Skin of body (tissue), 2 donors: ENCODE results near the gene BTBD9. TPM values are rescaled to one million over a fixed set of nuclear protein-coding genes. Genes with fewer than 3 reads are reported as not detected.

ENCODE experiments used
- DNase-seq: peaks from one replicate; lab custom pipeline; 2025; lab: John Stamatoyannopoulos, UW
- total RNA-seq: library from RNA; depleted of rRNA; stranded (reverse); fragments of >200 nt; gene quantifications from one replicate; pipeline ENCODE4 v1.2.3, GENCODE V29; 2014

The BTBD9 gene
- total RNA-seq, 1 donor from 2014 or later, result 15.0 TPM

DNA sequence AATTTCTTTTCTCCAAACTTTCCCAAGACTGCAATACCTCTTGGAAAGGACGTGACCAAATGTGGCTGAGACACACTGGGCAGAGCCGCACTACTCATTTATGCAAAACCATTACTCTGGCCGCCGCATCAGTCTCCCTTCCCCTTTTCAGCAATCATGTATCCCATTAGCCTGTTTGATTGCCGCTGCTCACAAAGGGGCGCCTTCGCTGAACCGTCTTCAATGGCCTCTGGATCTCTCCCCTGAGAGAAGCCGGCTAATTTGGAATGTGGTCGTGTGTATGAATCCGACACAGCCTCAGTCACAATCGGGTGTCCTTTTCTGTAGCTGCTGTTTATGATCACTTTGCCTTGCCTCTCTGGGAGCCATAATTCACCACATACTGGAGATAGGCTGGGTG, 459.1 kb downstream of the BTBD9 start:
- no peak for DNase-seq

- no peak for DNase-seq
Measured at GRCh38 chr6:38179794-38180430, 459.8 kb downstream of the BTBD9 start.

DNA sequence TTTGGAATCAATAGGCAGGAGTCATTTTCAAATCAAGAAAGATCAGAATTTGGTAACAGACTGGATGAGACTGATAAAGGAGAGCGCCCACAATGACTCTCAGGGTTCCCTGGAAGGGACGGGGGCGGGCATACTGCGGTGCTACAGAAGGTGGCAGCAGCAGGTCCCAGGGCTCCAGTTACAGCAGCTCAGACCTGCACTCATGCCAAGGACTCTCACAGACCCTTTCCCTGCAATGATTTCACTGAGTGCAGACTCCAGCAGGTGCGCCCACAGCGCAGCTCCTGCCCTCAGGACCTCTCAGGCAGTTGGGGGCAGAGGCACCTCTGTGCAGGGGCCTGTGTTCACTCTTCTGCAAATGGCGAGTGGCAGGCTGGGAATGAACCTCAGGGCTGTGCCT, 460.4 kb downstream of the BTBD9 start:
- DNase-seq, result no peak

DNA sequence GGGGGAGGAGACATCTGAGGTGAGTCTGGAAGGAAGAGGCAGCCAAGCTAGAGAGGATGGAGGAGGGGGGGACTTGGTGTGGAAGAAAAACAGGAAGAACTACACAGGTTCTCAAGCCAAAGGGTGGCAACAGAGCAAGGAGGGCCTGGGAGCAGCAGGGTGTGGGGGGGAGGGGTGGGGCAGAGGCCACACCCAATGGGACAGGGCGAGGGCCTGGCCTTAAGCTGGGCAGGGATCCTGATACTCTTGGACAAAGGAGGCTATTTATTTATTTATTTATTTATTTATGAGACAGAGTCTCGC, 461.2 kb downstream of the BTBD9 start:
- DNase-seq, result no peak

DNA sequence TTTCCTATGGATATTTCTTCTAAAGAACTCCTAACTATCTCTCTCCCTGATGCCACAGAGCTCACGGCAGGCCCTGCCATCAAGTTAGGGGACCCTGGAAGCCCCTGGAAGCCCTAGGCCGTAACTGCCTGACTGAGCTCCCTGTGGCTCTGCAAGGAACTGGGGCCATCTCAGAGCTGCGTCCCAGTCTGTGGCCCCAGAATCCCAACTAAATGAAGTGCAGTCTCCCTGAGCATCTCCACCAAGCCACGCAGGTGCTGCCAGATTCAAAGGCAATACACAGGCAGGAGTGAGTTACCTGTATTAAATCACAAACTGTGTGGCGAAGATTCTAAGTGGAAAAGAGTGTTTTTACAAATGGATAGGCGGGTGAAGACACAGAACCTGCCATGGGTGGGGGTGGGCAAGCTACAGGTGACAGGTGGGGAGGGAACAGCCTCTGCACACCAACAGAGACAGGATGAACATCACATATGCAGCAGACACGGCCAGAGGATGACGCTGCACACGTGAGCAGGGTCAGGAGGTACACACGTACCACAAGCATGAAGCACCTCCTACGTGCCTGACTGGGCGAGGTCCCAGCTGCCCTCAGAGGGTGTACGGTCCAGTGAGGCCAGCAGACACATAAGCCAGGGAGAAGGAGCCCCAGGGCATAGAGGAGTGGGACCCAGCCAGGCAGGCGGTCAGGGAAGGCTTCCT, 461.7 kb downstream of the BTBD9 start:
- DNase-seq, result no peak

GRCh38 chr6:38176797-38177751, 462.7 kb downstream of the BTBD9 start:
- DNase-seq, result no peak

DNA sequence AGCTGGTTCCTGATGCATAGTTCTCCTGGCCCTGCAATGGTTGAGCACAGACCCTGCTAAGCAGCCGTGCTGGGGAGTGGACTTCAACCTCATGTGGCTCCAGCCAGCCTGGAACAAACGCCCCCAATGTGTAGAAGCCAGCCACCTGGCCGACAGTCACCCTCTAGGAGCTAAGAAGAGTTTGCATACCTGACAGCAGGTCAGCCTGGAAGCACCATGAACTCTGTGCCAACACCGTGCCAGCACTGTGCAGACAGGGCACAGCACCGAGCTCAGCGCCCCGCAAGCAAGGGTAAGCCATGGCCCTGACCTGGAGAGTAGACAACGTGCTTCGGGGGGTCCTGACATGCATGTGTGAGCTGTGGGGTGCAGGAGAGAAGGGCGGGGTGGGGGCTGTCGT, 463.9 kb downstream of the BTBD9 start:
- no peak for DNase-seq

DNA sequence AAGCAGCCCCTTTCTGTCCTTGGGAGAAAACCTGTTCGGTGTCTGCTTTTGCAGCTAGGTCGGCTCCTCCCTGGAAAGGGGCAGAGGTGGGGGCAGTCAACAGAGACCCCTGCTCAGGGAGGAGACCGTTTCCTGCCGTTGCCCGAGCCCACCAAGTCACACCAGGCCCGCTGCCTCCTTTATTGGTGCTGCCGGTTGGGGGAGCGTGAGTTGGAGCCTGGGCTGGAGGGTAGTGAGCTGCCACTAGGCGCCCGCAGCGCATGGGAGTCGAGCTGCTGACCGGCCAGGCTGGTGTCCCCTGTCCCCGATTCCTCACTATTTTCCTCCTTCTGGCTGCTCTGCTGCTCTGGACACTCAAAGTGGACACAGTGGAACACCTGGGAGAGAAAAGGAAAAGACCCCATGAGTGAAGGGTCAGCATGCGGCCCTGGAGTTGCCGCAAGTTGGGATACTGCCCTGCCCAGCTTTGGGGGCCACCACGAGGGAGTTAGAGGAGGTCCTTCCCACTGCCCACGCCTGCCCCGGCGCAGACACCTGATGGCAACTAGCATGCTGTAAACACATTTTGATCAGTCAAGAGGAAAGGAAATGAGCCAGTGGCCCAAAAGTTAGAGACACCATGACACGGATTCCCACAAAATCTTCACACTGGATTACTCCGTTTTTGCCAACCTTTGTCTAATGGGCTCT, 464.8 kb downstream of the BTBD9 start:
- DNase-seq, result no peak

GRCh38 chr6:38174315-38174714, 465.4 kb downstream of the BTBD9 start:
- DNase-seq, result no peak

GRCh38 chr6:38173909-38174308, 465.8 kb downstream of the BTBD9 start:
- DNase-seq, result no peak

- no peak for DNase-seq
Measured at GRCh38 chr6:38172739-38173410, 466.9 kb downstream of the BTBD9 start.

DNA sequence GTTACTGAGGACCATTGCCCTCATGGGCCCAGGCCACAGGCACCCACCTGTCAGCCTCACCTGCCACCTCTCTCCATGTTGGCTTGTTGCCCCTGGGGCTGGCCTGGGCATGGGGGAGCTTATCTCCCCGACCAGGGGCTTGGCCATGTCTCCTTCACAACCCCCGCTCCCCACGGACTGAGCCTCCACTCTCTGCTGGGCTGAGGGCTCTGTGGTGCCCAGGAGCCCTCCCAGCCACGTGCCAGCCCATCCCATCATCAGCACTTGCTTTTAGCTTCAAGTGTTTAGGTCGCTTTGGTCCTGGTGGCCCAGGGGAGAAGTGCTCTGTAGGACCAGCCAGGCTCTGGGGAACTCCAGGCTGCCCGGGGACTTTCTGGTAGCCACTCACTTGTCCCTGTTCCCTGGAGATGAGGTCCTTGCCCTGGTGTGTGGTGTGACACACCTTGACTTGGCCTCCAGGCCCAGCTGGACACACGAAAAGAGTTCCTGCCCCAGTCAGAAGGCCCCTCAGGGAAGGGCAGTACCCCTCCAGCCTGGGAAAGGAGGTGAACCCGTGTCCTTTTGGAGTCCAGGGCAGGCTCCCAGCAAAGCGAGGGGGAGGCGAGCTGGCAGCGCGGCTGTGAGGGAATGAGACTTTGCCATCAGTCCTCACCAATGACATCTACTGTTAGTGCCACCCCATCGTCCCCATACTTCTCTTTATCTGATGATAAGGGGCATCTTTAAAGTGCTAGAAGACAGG, 467.6 kb downstream of the BTBD9 start:
- DNase-seq, result no peak

DNA sequence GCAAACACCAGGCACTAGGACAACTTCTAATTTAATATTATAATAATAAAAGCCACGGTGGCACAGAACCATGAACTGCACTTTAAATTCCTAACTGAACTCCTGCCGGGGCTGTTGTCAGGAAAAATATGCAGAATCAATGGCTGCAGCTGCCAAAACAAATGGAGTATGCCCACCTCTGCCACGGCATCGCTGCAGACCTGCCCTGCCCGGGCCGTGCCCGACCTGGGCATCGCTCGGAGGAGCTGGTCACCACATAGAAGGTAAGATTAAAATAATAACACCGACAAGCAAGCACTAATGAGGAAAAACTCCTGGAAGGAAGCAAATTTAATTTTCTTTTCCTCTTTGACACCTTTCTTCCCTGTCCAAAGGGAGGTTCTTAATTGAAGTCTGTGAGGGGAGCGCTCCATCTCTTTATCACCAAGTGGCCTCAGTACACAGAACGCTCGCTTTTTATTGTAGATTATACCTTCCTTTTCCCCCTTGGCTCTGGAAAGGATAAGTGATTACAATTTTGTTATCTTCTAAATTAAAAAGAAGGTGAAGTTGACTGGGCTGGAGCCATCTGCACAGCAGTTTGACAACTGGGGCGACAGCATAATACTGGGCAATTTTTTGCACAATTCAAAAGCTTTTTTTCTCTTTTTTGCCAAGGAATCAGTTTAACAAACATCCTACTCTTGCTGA, 468.9 kb downstream of the BTBD9 start:
- DNase-seq, result no peak

GRCh38 chr6:38169977-38170526, 469.7 kb downstream of the BTBD9 start:
- no peak for DNase-seq

DNA sequence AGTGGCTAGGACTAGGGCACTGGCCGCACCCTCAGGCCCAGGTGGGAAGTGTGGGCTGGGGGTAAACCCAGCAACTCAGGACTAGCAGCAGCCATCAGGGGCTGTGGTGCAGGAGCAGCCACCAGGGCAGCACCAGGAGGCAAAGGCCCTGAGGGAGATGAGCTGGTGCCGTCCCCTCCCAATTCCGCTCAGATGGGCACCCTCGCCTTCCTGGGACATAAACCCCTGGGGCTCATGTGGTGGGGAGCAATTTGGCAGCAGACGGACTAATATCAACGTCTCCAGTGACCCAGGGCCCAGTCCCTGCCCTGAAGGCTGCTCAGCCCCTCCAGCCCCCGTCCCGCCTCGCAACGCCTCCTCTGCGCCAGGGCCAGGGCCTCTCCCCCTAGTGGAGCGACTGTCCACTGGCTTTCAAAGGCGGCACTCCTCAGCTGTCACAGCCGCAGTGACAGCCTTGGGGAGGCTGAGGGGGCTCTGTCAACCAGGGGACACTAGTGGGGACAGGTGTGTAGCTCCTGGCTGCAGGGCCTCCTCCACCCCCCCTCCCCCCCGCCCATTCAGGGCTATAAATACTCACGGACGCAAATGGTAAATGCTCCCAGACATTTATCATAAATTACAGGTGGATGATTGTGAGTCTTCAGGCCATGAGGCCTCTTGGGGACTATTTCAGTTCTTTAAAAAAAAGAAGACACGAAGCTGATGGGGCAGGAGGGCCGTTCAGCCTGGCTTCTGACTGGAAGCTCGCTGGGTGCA, 470.3 kb downstream of the BTBD9 start:
- no peak for DNase-seq

GRCh38 chr6:38168699-38169098, 471.0 kb downstream of the BTBD9 start:
- DNase-seq, result no peak

DNA sequence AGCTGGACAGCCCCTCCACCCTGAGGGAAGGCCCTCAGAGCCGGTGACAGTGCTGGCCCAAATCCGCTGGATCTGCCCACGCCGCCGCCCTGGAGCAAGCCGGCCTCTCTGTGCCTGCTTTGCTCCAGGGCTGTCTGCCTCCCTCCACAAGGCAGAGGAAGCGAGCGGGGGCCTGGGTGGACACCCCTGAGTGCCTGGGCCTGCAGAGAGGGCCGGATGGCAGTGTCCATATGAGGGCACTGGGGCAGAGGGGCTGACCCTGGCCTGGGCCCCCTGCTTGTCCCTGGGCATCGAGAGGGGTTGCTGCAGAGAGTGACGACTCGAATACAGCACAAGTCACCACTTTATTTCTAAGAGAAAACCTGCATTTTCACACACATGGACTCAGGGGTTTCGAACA, 471.6 kb downstream of the BTBD9 start:
- no peak for DNase-seq

DNA sequence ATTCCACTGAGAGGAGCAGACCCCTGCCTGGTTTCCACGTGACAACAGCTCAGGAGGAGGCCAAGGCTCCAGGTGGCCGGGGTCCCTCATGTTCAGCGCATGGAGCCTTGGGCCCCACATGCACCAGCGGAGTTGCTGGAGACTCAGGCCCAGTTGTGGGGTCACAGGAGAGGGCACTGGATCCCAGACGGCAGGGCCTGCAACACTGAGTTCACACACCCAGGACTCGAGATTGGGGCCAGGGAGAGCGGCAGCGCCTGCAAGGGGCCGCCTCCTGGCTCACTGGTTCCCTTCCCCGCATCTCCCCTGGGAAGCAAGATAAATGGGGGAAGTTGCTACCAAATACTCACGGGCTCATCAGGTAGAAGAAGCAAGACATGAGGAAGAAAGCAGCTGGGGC, 472.1 kb downstream of the BTBD9 start:
- DNase-seq, result no peak
